ENCODE measurements around the gene SIK2. TPM values are rescaled to one million over a fixed set of nuclear protein-coding genes. Genes with fewer than 3 reads are reported as not detected.

Gene SIK2
- total and polyA plus RNA-seq, 2 donors (not counting 3 experiments of a cell fraction or from before 2014, with no cell fraction given): 14.6 to 17.1 TPM

DNA sequence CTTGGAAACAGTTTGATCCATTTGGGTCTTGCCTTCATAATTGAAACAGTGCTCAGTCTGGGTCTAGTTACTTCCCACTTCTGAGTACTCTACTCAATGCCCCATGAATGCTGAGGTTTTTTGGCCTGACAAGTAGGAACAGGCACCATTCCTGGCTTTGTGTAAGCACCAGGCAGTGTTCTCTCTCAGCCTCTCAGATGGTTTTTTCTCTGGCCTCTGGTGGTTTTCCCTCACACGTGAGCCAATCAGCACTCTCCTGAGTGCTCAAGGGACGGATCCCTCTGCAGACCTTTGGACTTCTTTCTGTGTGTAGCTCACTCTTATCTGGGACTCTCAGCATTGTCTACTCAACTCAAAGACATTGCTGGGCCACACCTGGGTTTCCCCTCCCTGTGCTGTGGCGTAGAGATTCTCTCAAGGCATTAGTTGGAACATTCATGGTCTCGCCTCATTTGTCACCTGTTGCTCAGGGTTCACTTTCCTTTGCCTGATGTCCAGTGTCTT lies 21.3 kb downstream of the SIK2 start:
- no peak overlapping the region for H2AFZ ChIP-seq (ENCODE audit: low read depth, low read length)
- H3K4me2 ChIP-seq (ENCODE audit: insufficient read depth, low read length): no peak overlapping the region
- intact Hi-C loops (cut with micrococcal nuclease) (no loop called here), dilution Hi-C loops (cut with MboI; ENCODE audit: extremely low pct_ligation_motif_present, low sequenced_read_pairs) (no loop called here)
- H3K79me2 ChIP-seq (ENCODE audit: control insufficient read depth, insufficient read depth, low read length): no peaks in the 10 kb centered on the region
- no peak overlapping the region for H3K4me3 ChIP-seq (replicated peaks in 1 of 3; ENCODE audit: insufficient read depth in 1 of 3, low read depth in 1 of 3, low read length in 3 of 3)
- H4K20me1 ChIP-seq (replicated peaks; ENCODE audit: control insufficient read depth, extremely low read depth, insufficient read depth, low read length): no peaks in the 10 kb centered on the region
- no peaks in the 10 kb centered on the region for H3K9me1 ChIP-seq (replicated peaks; ENCODE audit: control insufficient read depth, extremely low read depth, insufficient read depth, low read length)
- POLR2A ChIA-PET: no interaction called here
- H3K27ac ChIP-seq (ENCODE audit: insufficient read depth, low read depth, low read length): no peak overlapping the region
- no peaks in the 10 kb centered on the region for H3K4me1 ChIP-seq (ENCODE audit: control insufficient read depth, extremely low read depth, insufficient read depth, low read length)
- no peak overlapping the region for H3K9ac ChIP-seq (replicated peaks; ENCODE audit: extremely low read depth, insufficient read depth, low read length)
- DNase-seq (ENCODE audit: low read depth, low spot score) (no peak), FAIRE-seq (no peak)
- TF ChIP-seq JUN (IDR thresholded peaks at IDR 0.05; ENCODE audit: borderline replicate concordance, insufficient read depth, insufficient read length, low read depth) (no peak), GATA2 (IDR thresholded peaks at IDR 0.05; ENCODE audit: insufficient read depth, insufficient read length, low read depth, low read length) (no peak), POLR2AphosphoS5 (IDR thresholded peaks at IDR 0.05; ENCODE audit: insufficient read depth, low read depth, low read length) (no peak), POLR2A (IDR thresholded peaks at IDR 0.05; ENCODE audit: low read depth, low read length) (no peak), EZH2 (IDR thresholded peaks at IDR 0.05; ENCODE audit: borderline replicate concordance, low read depth, low read length, severe bottlenecking) (no peak), FOS (IDR thresholded peaks at IDR 0.05; ENCODE audit: borderline replicate concordance, insufficient read depth, low read length) (no peak), MYC (IDR thresholded peaks at IDR 0.05; ENCODE audit: low read depth, low read length) (no peak)
- TF ChIP-seq, protein P1, sequence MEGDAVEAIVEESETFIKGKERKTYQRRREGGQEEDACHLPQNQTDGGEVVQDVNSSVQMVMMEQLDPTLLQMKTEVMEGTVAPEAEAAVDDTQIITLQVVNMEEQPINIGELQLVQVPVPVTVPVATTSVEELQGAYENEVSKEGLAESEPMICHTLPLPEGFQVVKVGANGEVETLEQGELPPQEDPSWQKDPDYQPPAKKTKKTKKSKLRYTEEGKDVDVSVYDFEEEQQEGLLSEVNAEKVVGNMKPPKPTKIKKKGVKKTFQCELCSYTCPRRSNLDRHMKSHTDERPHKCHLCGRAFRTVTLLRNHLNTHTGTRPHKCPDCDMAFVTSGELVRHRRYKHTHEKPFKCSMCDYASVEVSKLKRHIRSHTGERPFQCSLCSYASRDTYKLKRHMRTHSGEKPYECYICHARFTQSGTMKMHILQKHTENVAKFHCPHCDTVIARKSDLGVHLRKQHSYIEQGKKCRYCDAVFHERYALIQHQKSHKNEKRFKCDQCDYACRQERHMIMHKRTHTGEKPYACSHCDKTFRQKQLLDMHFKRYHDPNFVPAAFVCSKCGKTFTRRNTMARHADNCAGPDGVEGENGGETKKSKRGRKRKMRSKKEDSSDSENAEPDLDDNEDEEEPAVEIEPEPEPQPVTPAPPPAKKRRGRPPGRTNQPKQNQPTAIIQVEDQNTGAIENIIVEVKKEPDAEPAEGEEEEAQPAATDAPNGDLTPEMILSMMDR (IDR thresholded peaks at IDR 0.05; ENCODE audit: extremely low read depth in 1 of 2, insufficient read depth in 1 of 2, low read depth in 1 of 2, low read length in 2 of 2): no peak
- TF ChIP-seq, protein P2, sequence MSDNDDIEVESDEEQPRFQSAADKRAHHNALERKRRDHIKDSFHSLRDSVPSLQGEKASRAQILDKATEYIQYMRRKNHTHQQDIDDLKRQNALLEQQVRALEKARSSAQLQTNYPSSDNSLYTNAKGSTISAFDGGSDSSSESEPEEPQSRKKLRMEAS (IDR thresholded peaks at IDR 0.05; ENCODE audit: insufficient read depth, insufficient read length): no peak
- H3K36me3 ChIP-seq (ENCODE audit: control insufficient read depth in 2 of 2, extremely low read depth in 1 of 2, insufficient read depth in 2 of 2, low read length in 2 of 2): no peaks in the 10 kb centered on the region
- no peaks in the 10 kb centered on the region for H3K27me3 ChIP-seq (ENCODE audit: control insufficient read depth in 2 of 2, insufficient read depth in 2 of 2, low read length in 2 of 2)
- CTCF ChIA-PET: no interaction called here
- BruUV-seq (replicated peaks): no TSS peak
- no peaks in the 10 kb centered on the region for H3K9me3 ChIP-seq (replicated peaks; ENCODE audit: control insufficient read depth, insufficient read depth, low read length)
